ENCODE results near the gene RSPO3. TPM values are rescaled to one million over a fixed set of nuclear protein-coding genes. Genes with fewer than 3 reads are reported as not detected.

The RSPO3 gene
- total RNA-seq, 1 experiment from 2014 or later, result not detected

DNA sequence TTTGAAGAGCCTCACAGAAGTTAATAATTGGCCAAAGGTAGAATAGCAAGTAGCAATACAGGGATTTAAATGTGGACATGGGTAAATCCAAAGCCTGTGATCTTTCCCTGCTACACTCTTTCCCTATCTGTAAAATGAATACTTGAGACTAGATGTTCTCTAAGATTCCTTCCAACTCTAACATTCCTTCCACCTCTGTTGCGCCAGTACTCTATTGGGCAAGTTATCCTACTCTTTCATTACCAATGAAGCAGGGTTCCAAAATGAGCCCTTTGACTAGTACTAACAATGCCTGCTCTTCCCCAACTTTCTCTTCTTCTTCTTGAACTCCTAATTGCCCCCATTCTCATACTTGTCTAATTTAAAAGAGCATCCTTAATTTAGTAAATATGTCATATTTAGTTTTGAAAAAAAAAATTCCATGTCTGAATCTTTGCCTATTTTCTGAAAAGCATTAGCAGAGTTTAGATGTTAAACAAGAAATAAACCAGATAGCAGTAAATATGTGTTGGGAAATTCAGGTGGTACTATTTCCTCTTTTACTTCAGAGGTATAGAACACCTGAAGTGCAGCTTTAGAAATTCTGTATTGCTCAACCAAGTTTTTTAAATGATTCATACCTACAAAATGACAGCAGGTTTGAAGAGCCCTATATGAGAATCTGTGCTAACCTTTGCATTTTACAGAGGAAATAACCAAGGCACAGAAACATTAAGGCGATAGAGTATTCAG, 35.1 kb upstream of the RSPO3 start:
- Histone ChIP-seq H3K9me3 (ENCODE audit: control insufficient read depth in 1 of 2, insufficient read depth in 1 of 2, low read depth in 1 of 2, low read length in 2 of 2) (no peaks in the 10 kb centered on the region), H3K9ac (ENCODE audit: low read length) (no peak overlapping the region), H3K4me2 (ENCODE audit: low read length) (no peak overlapping the region), H3K4me3 (replicated peaks in 1 of 2; ENCODE audit: low read depth in 1 of 2, low read length in 2 of 2) (no peak overlapping the region), H3K9me2 (ENCODE audit: insufficient read depth) (no peaks in the 10 kb centered on the region), H3K36me3 (ENCODE audit: control insufficient read depth in 1 of 2, insufficient read depth in 2 of 2, low read length in 2 of 2) (no peaks in the 10 kb centered on the region), H2AFZ (ENCODE audit: low read depth, low read length, poor library complexity, severe bottlenecking) (no peak overlapping the region), H3K79me2 (ENCODE audit: insufficient read depth, low read length) (no peaks in the 10 kb centered on the region), H3K27ac (ENCODE audit: low read depth, low read length) (no peak overlapping the region), H4K20me1 (ENCODE audit: insufficient read depth) (no peaks in the 10 kb centered on the region), H3K4me1 (ENCODE audit: control insufficient read depth in 1 of 2, insufficient read depth in 2 of 2, low read length in 2 of 2) (no peaks in the 10 kb centered on the region), H3K27me3 (ENCODE audit: insufficient read depth, low read length) (peaks cover 4% of the 10 kb centered on the region; the same call in 1 of the 2 replicates)
- ChIA-PET RAD21 (ENCODE audit: low non-redundant PET in 1 of 2, low total read pairs in 2 of 2, uncharacterized antibody in 2 of 2, unreplicated experiment in 2 of 2) (no interaction called here), CTCF (no interaction called here), POLR2A (no interaction called here)
- no peak for DNase-seq (ENCODE audit: low read depth, low spot score)
- TF ChIP-seq EGR1 (IDR thresholded peaks at IDR 0.05; ENCODE audit: low read depth) (no peak), ZNF274 (IDR thresholded peaks at IDR 0.05; ENCODE audit: low read depth, low read length) (no peak), JUND (IDR thresholded peaks at IDR 0.05) (no peak), SIN3A (IDR thresholded peaks at IDR 0.05; ENCODE audit: low read depth) (no peak), POLR2AphosphoS5 (IDR thresholded peaks at IDR 0.05; ENCODE audit: low read depth, low read length) (no peak)
- TF ChIP-seq, protein P1, sequence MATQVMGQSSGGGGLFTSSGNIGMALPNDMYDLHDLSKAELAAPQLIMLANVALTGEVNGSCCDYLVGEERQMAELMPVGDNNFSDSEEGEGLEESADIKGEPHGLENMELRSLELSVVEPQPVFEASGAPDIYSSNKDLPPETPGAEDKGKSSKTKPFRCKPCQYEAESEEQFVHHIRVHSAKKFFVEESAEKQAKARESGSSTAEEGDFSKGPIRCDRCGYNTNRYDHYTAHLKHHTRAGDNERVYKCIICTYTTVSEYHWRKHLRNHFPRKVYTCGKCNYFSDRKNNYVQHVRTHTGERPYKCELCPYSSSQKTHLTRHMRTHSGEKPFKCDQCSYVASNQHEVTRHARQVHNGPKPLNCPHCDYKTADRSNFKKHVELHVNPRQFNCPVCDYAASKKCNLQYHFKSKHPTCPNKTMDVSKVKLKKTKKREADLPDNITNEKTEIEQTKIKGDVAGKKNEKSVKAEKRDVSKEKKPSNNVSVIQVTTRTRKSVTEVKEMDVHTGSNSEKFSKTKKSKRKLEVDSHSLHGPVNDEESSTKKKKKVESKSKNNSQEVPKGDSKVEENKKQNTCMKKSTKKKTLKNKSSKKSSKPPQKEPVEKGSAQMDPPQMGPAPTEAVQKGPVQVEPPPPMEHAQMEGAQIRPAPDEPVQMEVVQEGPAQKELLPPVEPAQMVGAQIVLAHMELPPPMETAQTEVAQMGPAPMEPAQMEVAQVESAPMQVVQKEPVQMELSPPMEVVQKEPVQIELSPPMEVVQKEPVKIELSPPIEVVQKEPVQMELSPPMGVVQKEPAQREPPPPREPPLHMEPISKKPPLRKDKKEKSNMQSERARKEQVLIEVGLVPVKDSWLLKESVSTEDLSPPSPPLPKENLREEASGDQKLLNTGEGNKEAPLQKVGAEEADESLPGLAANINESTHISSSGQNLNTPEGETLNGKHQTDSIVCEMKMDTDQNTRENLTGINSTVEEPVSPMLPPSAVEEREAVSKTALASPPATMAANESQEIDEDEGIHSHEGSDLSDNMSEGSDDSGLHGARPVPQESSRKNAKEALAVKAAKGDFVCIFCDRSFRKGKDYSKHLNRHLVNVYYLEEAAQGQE (IDR thresholded peaks at IDR 0.05; ENCODE audit: low read depth), result no peak
- TF ChIP-seq, protein P2, sequence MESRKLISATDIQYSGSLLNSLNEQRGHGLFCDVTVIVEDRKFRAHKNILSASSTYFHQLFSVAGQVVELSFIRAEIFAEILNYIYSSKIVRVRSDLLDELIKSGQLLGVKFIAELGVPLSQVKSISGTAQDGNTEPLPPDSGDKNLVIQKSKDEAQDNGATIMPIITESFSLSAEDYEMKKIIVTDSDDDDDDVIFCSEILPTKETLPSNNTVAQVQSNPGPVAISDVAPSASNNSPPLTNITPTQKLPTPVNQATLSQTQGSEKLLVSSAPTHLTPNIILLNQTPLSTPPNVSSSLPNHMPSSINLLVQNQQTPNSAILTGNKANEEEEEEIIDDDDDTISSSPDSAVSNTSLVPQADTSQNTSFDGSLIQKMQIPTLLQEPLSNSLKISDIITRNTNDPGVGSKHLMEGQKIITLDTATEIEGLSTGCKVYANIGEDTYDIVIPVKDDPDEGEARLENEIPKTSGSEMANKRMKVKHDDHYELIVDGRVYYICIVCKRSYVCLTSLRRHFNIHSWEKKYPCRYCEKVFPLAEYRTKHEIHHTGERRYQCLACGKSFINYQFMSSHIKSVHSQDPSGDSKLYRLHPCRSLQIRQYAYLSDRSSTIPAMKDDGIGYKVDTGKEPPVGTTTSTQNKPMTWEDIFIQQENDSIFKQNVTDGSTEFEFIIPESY (IDR thresholded peaks at IDR 0.05; ENCODE audit: extremely low read depth, insufficient replicate concordance, low read length), result no peak
- no TSS peak for BruUV-seq (replicated peaks)
- no peak for ATAC-seq
- intact Hi-C loops (cut with micrococcal nuclease), result no loop called here
